Liver (tissue), 9 donors: ENCODE results near the gene CDH16. TPM values are rescaled to one million over a fixed set of nuclear protein-coding genes. Genes with fewer than 3 reads are reported as not detected.

Source experiments
- DNase-seq: peaks from one replicate; pipeline ENCODE4 v3.0.0-alpha.2; 2017; ENCODE audit warnings: low spot score
- H3K27ac ChIP-seq, 2 donors: one replicate each; pipeline ENCODE4 v1.7.0; 2013; ENCODE audit warnings: inconsistent platforms in 2 of 2, low read length in 2 of 2, control low read depth in 1 of 2, low read depth in 1 of 2, mild to moderate bottlenecking in 1 of 2
- H3K27me3 ChIP-seq, 4 donors: one replicate each; pipeline versions ENCODE4 v1.6.1 to v1.7.0; 2013; ENCODE audit warnings: low read length in 3 of 4, inconsistent platforms in 1 of 4, mild to moderate bottlenecking in 1 of 4, moderate library complexity in 1 of 4; ENCODE audit not compliant: control insufficient read depth in 4 of 4, insufficient read depth in 4 of 4
- H3K36me3 ChIP-seq, 4 donors: one replicate each; pipeline versions ENCODE4 v1.6.1 to v1.7.0; 2013; ENCODE audit warnings: low read length in 3 of 4, mild to moderate bottlenecking in 3 of 4, low read depth in 1 of 4, moderate library complexity in 1 of 4; ENCODE audit not compliant: control insufficient read depth in 4 of 4, insufficient read depth in 3 of 4
- H3K4me1 ChIP-seq, 4 donors: one replicate each; pipeline versions ENCODE4 v1.6.1 to v1.7.0; 2013; ENCODE audit warnings: low read length in 3 of 4, mild to moderate bottlenecking in 3 of 4, moderate library complexity in 1 of 4; ENCODE audit not compliant: control insufficient read depth in 4 of 4, insufficient read depth in 4 of 4
- H3K4me3 ChIP-seq, 3 donors: one replicate each; pipeline versions ENCODE4 v1.6.1 to v1.7.0; 2013; ENCODE audit warnings: low read length in 3 of 3, control low read depth in 1 of 3, low read depth in 1 of 3, mild to moderate bottlenecking in 1 of 3
- H3K9ac ChIP-seq, 2 donors: one replicate each; pipeline ENCODE4 v1.7.0; 2013; ENCODE audit warnings: low read length in 2 of 2, mild to moderate bottlenecking in 2 of 2, moderate library complexity in 2 of 2, control low read depth in 1 of 2, low read depth in 1 of 2
- H3K9me3 ChIP-seq, 4 donors: one replicate each; pipeline versions ENCODE4 v1.6.1 to v1.7.0; 2013; ENCODE audit warnings: low read length in 3 of 4; ENCODE audit not compliant: control insufficient read depth in 4 of 4
- EGR1 ChIP-seq, 2 donors: IDR thresholded peaks; 2 replicates each; pipeline ENCODE4 v1.6.1; 2016 to 2018; ENCODE audit warnings: antibody characterized with exemption in 2 of 2, low read depth in 2 of 2
- FOXA1 ChIP-seq: IDR thresholded peaks from 2 replicates; pipeline ENCODE4 v1.6.1; 2016; ENCODE audit warnings: antibody characterized with exemption
- FOXA2 ChIP-seq: IDR thresholded peaks from 2 replicates; pipeline ENCODE4 v1.6.1; 2016; ENCODE audit warnings: antibody characterized with exemption
- GABPA ChIP-seq, 2 donors: IDR thresholded peaks in 1 of 2; conservative IDR thresholded peaks in 1 of 2; 2 replicates each; pipeline ENCODE4 v1.6.1; 2016; ENCODE audit warnings: antibody characterized with exemption in 2 of 2, mild to moderate bottlenecking in 1 of 2, moderate library complexity in 1 of 2
- HNF4A ChIP-seq, 2 donors: conservative IDR thresholded peaks; 2 replicates each; pipeline ENCODE4 v1.6.1; 2016; ENCODE audit warnings: antibody characterized with exemption in 2 of 2, mild to moderate bottlenecking in 2 of 2
- HNF4G ChIP-seq: IDR thresholded peaks from 2 replicates; pipeline ENCODE4 v1.6.1; 2016; ENCODE audit warnings: antibody characterized with exemption
- JUND ChIP-seq, 2 donors: IDR thresholded peaks; 2 replicates each; pipeline ENCODE4 v1.6.1; 2016; ENCODE audit warnings: antibody characterized with exemption in 2 of 2
- NR2F2 ChIP-seq: IDR thresholded peaks from 2 replicates; pipeline ENCODE4 v1.6.1; 2016; ENCODE audit warnings: antibody characterized with exemption
- RAD21 ChIP-seq, 2 donors: IDR thresholded peaks; 2 replicates each; pipeline ENCODE4 v1.6.1; 2016; ENCODE audit warnings: antibody characterized with exemption in 2 of 2, mild to moderate bottlenecking in 2 of 2
- RXRA ChIP-seq, 2 donors: IDR thresholded peaks; 2 replicates each; pipeline ENCODE4 v1.6.1; 2017 to 2018; ENCODE audit warnings: antibody characterized with exemption in 2 of 2, mild to moderate bottlenecking in 1 of 2
- SP1 ChIP-seq: IDR thresholded peaks from 2 replicates; pipeline ENCODE4 v1.6.1; 2018; ENCODE audit warnings: antibody characterized with exemption, mild to moderate bottlenecking
- TAF1 ChIP-seq: conservative IDR thresholded peaks from 2 replicates; pipeline ENCODE4 v1.6.1; 2016; ENCODE audit warnings: antibody characterized with exemption, mild to moderate bottlenecking
- YY1 ChIP-seq: IDR thresholded peaks from 2 replicates; pipeline ENCODE4 v1.6.1; 2016; ENCODE audit warnings: antibody characterized with exemption, mild to moderate bottlenecking
- WGBS: extraction: QIAGEN DNeasy Blood & Tissue Kit; methylation state at CpG from one replicate; pipeline ENCODE4 v1.1.7; 2013; 5-methylcytosine and 5-hydroxymethylcytosine counted together
- polyA plus RNA-seq, 2 donors: library from polyadenylated mRNA; stranded (reverse) in 1 of 2; unstranded in 1 of 2; fragments of 200-250 nt in 1 of 2; fragments of >200 nt in 1 of 2; fragmentation: Nextera tagmentation in 1 of 2; extraction: Ambion mirVana in 1 of 2; gene quantifications; one replicate each; pipeline versions ENCODE4 v1.2.1 to v1.2.3, GENCODE V29; 2013 to 2015
- total RNA-seq, 2 donors: library from RNA; depleted of rRNA; stranded (reverse); fragments of >200 nt; gene quantifications; one replicate each; pipeline ENCODE4 v1.2.3, GENCODE V29; 2014
- TF ChIP-seq, protein P1 (sequence below): IDR thresholded peaks from 2 replicates; pipeline ENCODE4 v1.6.1; 2016; ENCODE audit warnings: antibody characterized with exemption
- TF ChIP-seq, protein P2 (sequence below): IDR thresholded peaks from 2 replicates; pipeline ENCODE4 v1.6.1; 2016; ENCODE audit warnings: antibody characterized with exemption
- TF ChIP-seq, protein P3 (sequence below): fragments of 150-350 bp; IDR thresholded peaks from 2 replicates; pipeline ENCODE4 v1.5.1; 2017; ENCODE audit warnings: improper control_type of control experiment, low read depth, low read length; ENCODE audit not compliant: missing input control
- TF ChIP-seq, protein P4 (sequence below): IDR thresholded peaks from 2 replicates; pipeline ENCODE4 v1.6.1; 2016; ENCODE audit warnings: antibody characterized with exemption
- TF ChIP-seq, protein P5 (sequence below): IDR thresholded peaks from 2 replicates; pipeline ENCODE4 v1.6.1; 2016; ENCODE audit warnings: antibody characterized with exemption, mild to moderate bottlenecking
- donor health status: healthy.
- donor health status: healthy.
- donor health status: healthy.
- donor health status: healthy.
- donor health status: healthy.

CDH16 gene
- total and polyA plus RNA-seq, 4 donors = 0.56 TPM; not detected in 3

DNA sequence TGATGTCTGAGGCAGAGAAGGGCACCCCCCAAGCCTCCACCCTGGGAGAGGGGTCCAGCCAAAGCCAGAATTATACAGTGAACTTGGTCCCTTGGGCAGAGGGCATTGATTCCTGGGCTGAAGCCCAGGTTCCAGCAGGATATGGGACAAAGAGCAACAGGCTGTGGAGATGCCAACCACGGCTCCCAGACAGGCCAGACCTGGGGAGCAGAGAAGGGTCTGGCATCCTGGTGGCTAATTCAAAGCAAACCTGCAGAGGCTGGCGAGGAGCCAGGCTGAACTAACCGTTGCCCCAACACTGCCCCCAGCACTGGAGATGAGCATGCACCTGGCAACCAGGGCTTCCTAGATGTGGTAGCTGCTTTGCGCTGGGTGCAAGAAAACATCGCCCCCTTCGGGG lies 45.4 kb upstream of the CDH16 start:
- Histone ChIP-seq H3K4me1 (peaks cover 18 to 67% (median 50%) of the 10 kb centered on the region in 4 donors), H3K9me3 (no peaks in the 10 kb centered on the region), H3K36me3 (peaks cover 0 to 2% (median 0%) of the 10 kb centered on the region in 4 donors), H3K27ac (peak overlapping the region; percentile 76), H3K4me3 (no peak overlapping the region), H3K9ac (peak overlapping the region in 1 of 2 donors; percentile 15), H3K27me3 (no peaks in the 10 kb centered on the region)
- no peak for DNase-seq
- TF ChIP-seq EGR1 (IDR thresholded peaks at IDR 0.05; ENCODE audit: low read depth in 2 of 2) (peak in 1 of 2 donors; percentile 47), FOXA1 (peak; percentile 52), YY1 (peak; percentile 65), NR2F2 (peak; percentile 24), JUND (IDR thresholded peaks at IDR 0.05) (peak in 1 of 2 donors; percentile 82), RAD21 (IDR thresholded peaks at IDR 0.05) (peak; percentile 42 to 45), RXRA (IDR thresholded peaks at IDR 0.05) (peak; percentile 97), FOXA2 (no peak), HNF4A (conservative IDR thresholded peaks at IDR 0.05) (peak; percentile 99 to 100), SP1 (peak; percentile 98), GABPA (IDR thresholded peaks at IDR 0.05 in 1 of 2, conservative IDR thresholded peaks at IDR 0.05 in 1 of 2) (peak in 1 of 2 donors; percentile 37), TAF1 (no peak), HNF4G (peak; percentile 99)
- TF ChIP-seq, protein P1, sequence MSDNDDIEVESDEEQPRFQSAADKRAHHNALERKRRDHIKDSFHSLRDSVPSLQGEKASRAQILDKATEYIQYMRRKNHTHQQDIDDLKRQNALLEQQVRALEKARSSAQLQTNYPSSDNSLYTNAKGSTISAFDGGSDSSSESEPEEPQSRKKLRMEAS = peak; percentile 81
- TF ChIP-seq, protein P2, sequence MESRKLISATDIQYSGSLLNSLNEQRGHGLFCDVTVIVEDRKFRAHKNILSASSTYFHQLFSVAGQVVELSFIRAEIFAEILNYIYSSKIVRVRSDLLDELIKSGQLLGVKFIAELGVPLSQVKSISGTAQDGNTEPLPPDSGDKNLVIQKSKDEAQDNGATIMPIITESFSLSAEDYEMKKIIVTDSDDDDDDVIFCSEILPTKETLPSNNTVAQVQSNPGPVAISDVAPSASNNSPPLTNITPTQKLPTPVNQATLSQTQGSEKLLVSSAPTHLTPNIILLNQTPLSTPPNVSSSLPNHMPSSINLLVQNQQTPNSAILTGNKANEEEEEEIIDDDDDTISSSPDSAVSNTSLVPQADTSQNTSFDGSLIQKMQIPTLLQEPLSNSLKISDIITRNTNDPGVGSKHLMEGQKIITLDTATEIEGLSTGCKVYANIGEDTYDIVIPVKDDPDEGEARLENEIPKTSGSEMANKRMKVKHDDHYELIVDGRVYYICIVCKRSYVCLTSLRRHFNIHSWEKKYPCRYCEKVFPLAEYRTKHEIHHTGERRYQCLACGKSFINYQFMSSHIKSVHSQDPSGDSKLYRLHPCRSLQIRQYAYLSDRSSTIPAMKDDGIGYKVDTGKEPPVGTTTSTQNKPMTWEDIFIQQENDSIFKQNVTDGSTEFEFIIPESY = no peak
- TF ChIP-seq, protein P3, sequence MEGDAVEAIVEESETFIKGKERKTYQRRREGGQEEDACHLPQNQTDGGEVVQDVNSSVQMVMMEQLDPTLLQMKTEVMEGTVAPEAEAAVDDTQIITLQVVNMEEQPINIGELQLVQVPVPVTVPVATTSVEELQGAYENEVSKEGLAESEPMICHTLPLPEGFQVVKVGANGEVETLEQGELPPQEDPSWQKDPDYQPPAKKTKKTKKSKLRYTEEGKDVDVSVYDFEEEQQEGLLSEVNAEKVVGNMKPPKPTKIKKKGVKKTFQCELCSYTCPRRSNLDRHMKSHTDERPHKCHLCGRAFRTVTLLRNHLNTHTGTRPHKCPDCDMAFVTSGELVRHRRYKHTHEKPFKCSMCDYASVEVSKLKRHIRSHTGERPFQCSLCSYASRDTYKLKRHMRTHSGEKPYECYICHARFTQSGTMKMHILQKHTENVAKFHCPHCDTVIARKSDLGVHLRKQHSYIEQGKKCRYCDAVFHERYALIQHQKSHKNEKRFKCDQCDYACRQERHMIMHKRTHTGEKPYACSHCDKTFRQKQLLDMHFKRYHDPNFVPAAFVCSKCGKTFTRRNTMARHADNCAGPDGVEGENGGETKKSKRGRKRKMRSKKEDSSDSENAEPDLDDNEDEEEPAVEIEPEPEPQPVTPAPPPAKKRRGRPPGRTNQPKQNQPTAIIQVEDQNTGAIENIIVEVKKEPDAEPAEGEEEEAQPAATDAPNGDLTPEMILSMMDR = no peak
- TF ChIP-seq, protein P4, sequence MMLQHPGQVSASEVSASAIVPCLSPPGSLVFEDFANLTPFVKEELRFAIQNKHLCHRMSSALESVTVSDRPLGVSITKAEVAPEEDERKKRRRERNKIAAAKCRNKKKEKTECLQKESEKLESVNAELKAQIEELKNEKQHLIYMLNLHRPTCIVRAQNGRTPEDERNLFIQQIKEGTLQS = no peak
- TF ChIP-seq, protein P5, sequence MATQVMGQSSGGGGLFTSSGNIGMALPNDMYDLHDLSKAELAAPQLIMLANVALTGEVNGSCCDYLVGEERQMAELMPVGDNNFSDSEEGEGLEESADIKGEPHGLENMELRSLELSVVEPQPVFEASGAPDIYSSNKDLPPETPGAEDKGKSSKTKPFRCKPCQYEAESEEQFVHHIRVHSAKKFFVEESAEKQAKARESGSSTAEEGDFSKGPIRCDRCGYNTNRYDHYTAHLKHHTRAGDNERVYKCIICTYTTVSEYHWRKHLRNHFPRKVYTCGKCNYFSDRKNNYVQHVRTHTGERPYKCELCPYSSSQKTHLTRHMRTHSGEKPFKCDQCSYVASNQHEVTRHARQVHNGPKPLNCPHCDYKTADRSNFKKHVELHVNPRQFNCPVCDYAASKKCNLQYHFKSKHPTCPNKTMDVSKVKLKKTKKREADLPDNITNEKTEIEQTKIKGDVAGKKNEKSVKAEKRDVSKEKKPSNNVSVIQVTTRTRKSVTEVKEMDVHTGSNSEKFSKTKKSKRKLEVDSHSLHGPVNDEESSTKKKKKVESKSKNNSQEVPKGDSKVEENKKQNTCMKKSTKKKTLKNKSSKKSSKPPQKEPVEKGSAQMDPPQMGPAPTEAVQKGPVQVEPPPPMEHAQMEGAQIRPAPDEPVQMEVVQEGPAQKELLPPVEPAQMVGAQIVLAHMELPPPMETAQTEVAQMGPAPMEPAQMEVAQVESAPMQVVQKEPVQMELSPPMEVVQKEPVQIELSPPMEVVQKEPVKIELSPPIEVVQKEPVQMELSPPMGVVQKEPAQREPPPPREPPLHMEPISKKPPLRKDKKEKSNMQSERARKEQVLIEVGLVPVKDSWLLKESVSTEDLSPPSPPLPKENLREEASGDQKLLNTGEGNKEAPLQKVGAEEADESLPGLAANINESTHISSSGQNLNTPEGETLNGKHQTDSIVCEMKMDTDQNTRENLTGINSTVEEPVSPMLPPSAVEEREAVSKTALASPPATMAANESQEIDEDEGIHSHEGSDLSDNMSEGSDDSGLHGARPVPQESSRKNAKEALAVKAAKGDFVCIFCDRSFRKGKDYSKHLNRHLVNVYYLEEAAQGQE = peak; percentile 87
- WGBS = 28% methylated on average over 6 of the region's 6 CpGs
